Measurements from ENCODE around the gene ZNF302.
"Not testable (repeated sequence)": the region's sequence is repeated elsewhere in the genome, so short reads cannot be mapped to it uniquely, and the experiment has no call there.

Gene ZNF302

GRCh38 chr19:34673590-34673989 lies 3.9 kb upstream of the ZNF302 start:
- no peak for FAIRE-seq

DNA sequence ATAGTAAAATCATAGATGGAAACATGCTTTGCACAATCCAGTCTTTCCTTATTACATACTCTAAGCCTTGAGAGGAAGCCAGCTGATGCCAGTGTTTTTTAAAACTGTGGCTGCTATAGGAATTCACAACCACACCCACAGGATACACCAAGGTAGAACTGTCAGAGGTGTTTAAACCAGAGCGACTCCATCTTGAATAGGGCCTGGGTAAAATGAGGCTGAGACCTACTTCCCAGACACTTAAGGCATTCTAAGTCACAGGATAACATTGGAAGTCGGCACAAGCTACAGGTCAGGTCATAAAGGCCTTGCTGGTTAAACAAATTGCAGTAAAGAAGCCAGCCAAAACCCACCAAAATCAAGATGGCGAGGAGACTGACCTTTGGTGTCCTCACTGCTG lies 2.2 kb upstream of the ZNF302 start:
- no peak for FAIRE-seq

DNA sequence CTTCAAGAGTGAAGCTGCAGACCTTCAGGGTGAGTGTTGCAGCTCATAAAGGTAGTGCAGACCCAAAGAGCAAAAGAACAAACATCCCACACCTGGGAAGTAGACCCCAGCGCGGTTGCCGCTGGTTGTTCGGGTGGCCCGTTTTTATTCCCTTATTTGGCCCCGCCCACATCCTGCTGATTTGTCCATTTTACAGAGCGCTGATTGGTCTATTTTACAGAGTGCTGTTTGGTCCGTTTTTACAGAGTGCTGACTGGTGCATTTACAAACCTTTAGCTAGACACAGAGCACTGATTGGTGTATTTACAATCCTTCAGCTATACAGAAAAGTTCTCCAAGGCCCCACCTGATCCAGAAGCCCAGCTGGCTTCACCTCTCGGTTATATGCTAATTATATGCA lies 1.6 kb upstream of the ZNF302 start:
- FAIRE-seq = no peak

GRCh38 chr19:34676697-34677385 lies 637 bp upstream of the ZNF302 start, which contains the start of gene SCGB2B2:
Gene SCGB2B2 (minus strand): TSS chr19:34677159. CDS start chr19:34594563, 82,596 bp downstream.
- no peak for FAIRE-seq

DNA sequence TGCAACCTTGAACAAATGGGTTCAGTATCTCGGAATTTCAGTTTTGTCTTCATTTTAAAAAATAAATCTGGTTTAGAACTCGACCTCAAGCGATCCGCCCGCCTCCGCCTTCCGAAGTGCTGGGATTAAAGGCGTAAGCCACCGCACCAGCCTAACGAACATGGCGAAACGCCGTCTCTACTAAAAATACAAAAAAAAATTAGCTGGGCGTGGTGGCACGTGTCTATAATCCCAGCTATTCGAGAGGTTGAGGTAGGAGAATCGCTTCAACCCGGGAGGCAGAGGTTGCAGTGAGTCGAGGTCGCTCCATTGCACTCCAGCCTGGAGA lies 571 bp downstream of the ZNF302 start:
- FAIRE-seq = no peak

DNA sequence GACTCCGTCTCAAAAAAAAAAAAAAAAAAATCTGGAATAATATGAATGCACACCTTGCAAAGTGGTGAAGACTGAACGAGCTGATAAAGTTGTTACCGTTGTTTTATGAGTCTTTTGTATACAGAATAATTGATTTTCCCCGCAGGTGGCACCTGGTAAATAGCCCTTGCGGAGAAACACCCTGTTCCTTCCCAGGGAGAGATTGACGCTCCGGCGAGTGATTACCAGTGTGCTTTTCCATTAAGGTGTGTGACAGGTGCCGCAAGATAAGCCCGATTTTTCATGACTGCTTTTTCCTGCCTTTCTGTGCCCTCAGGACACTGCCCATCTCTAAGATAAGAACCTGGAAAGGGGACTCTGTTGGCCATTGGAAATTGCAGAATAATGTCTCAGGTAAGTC lies 943 bp downstream of the ZNF302 start:
- no peak for FAIRE-seq

DNA sequence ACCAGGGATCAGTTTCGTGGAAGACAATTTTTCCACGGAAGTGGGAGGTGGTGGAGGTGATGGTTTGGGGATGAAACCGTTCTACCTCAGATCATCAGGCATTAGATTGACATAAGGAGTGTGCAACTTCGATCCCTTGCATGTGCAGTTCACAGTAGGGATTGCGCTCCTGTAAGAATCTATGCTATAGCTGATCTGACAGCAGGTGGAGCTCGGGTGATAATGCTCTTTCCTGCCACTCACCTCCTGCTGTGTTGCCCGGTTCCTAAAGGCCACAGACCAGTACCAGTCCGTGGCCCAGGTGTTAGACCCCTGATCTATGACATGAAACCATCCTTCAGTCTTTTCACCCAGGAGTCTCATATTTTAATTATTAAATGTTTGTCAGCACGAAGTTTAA lies 4.0 kb downstream of the ZNF302 start:
- no peak for FAIRE-seq

GRCh38 chr19:34685266-34685665 lies 7.8 kb downstream of the ZNF302 start:
- not testable (repeated sequence) for FAIRE-seq

DNA sequence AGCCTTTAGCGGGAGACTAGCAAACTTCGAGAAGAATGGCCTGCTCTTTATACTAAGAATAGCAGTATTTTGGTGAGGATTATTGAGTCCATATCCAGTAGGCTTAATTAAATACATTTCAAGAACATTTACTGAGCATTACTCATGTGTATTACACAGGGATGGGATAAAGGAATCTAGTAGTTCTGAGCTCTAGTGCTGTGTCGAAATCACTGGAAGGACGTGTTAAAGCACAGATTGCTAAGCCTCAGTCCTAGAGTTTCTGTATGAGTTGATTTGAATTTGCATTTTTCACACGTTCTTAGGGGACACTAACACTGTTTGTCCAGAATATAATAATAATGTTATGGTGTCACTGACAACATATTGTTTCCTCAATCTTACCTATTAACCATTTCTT lies 9.0 kb downstream of the ZNF302 start:
- no peak for FAIRE-seq

DNA sequence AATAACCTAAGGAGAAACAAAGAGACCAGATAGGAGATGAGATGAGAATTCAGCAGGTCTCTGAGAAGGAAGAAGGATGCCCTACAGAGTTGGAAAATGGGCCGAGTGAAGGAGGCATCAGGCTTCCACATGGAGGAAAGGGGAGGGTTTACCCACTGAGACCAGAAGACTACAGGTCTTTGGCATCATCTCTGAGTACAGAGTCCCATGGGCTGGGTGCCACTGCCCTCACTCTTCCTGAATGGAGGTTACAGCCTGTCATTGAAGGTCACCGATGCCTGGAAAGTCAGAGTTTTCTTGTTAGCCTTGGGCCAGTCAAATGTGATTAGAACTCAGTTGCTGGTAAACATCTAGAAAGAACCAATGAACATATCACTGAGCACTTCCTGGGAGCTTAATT lies 9.9 kb downstream of the ZNF302 start:
- no peak for FAIRE-seq

- no peak for FAIRE-seq
Observed at GRCh38 chr19:34688592-34688991, 11.1 kb downstream of the ZNF302 start.

DNA sequence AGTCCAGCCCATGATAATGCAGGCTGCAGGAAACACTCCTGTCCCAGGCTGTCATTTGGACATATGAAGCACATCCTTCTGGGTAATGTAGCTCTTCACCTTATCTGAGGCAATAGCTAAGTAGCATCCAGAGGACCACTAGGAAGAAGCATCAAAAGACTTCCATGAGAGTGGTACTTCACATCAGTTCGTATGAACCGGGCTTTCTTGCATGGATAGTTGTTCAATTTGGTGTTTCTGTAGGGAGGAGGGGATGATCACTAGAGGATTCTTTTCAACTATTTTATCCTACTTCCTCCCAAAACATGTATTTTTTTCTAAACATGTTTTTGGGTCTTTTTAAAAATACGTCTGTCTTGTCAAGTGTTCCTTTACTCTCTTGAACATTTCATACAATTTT lies 12.9 kb downstream of the ZNF302 start:
- FAIRE-seq = no peak

GRCh38 chr19:34692549-34692948 lies 15.1 kb downstream of the ZNF302 start:
- FAIRE-seq = no peak

DNA sequence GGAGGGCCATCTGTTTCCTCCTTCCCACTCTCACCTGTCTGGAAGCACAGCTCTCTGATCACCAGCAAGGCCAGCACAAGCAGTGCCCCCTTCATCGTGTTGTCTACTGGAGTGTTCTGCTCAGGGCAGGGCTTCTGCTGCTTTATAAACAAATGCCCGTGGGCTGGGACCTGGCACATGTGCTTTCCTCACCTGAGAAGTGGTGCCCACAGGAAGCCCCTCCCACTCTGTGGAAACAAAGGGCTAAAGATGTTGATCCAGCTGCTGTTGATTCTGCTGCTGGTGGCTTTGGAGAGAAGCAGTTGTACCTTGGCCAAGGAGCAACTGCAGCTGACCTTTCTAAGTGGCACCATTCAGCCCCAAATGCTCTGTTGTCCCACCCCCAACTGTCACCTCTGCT lies 30.2 kb downstream of the ZNF302 start:
- FAIRE-seq = no peak

GRCh38 chr19:34711890-34712289 lies 34.4 kb downstream of the ZNF302 start:
- FAIRE-seq = no peak

DNA sequence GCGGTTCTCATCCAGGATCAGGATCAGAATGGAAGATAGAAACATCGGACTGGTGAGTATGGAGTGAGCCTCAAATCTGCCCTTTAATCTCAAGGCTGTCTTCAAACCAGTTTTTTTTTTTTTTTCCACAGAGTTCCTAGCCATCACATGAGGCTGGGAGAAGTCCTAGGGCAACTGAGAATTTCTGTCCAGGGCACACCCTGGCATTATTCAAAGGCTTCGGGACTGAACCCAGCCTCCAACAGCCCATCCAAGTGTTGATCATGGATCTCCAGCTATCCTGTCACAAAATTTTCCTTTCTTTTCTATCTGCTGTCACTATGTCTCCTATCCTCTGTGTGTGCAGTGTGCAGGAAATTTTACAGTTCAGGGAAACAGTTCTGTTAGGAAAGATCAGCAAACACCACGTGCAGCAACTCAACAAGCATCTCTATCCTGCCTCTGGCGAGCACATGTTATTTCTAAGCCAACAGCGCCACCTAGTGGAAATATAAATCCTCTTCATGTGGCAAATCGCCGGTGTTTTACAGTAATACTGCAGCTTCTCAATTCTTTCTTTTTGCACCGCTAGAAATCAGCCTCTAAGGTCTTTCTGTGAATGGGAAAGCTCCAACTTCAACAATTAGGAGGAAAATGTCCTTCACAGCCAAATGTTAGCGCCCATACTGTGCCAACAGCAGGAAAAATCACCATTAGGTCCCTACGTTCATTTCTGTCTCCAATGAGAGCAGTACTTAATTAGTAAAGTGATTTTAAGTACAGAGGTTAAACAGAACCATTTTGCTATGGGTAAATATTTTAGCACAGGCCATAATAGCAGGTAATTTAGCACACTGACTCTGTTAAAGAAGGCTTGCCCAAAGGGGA lies 35.1 kb downstream of the ZNF302 start:
- FAIRE-seq = peak; percentile 62

DNA sequence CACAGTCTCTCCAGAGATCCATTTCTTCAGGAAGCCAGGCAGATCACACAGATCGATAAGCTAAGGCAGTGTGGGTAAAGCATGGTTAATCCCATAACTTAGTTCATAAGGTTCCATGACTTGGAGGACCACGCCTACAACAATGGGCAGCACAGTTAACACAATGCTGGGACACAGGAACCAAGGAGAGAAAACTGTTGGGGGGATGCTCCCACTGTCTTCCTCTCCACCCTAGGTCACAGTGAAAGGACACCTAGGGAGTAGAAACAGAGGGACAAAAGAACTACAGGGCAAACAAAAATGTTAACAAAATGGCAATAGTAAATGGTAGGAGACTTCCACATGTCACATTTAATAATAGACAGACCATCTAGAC lies 35.8 kb downstream of the ZNF302 start:
- FAIRE-seq = no peak

DNA sequence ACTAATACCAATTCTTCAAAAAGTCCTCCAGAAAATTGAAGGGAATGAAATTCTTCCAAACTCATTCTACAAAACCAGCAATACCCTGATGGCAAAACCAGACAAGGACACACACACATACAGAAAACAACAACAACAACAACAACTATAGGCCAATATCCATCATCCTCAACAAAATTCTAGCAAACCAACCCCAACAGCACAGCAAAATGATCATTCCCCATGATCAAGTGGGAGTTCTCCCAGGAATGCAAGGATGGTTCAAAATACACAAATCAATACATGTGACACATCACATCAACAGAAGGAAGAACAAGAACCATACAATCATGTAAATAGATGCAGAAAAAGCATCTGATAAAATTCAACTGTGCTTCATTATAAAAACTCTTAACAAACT lies 37.9 kb downstream of the ZNF302 start:
- no peak for FAIRE-seq

GRCh38 chr19:34722353-34722752 lies 44.9 kb downstream of the ZNF302 start:
- FAIRE-seq = no peak

DNA sequence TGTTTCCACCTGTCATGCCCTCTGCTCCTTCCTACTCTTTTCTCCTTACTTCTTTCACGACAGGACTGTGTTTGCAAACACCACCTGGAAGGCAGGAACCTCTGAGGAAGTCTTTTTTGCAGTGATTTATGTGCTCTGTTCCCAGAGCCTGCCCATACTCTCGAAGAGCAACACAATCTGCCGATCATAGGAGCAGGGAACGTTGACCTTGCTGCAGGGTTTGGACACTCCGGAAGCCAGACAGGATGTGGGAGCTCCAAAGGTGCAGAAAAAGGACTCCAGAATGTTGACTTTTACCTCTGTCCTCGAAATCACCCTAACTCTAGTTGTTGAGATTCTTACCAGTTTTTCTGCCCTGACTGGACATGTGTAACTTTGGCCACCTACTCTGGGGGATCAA lies 47.9 kb downstream of the ZNF302 start:
- FAIRE-seq = no peak

DNA sequence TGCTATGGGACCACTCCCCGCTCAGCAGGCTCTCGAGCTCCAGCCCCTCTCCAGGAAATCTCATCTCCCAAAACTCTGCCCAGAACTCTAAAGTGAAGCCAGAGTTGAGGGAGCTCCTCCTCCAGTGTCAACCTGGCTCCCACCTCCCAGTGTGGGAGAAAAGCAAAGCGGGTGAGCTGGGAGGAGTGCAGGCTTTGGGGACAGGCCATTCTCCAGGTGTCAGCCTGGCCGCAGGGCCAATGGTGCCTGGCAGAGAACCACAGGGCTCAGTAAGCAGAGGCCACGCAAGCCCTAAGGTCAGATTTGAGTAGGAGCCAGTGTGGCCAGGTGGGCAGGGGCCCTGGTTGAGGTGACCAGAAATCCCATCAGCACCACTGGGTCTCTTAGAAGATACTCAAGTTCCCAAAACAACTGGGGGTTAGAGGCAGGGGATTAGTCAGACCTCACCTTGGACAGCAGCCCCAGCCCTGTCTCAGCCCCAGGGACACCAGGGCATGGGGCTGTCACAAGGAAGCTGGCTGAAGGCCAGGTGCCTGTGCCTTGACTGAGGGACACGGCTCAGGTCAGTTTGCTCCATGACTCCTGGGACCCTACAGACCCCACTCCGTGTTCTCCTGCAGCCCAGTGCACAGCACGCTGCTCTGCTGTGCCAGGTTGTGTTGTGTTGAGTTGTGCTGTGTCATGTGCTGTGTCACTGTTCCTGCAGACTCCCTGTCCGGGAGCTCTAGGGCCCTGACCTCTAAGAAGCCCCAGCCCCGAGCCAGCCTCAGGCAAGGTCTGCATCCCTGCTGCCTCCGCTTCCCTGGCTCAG lies 53.7 kb downstream of the ZNF302 start:
- FAIRE-seq = no peak

GRCh38 chr19:34731964-34732363 lies 54.5 kb downstream of the ZNF302 start:
- no peak for FAIRE-seq

DNA sequence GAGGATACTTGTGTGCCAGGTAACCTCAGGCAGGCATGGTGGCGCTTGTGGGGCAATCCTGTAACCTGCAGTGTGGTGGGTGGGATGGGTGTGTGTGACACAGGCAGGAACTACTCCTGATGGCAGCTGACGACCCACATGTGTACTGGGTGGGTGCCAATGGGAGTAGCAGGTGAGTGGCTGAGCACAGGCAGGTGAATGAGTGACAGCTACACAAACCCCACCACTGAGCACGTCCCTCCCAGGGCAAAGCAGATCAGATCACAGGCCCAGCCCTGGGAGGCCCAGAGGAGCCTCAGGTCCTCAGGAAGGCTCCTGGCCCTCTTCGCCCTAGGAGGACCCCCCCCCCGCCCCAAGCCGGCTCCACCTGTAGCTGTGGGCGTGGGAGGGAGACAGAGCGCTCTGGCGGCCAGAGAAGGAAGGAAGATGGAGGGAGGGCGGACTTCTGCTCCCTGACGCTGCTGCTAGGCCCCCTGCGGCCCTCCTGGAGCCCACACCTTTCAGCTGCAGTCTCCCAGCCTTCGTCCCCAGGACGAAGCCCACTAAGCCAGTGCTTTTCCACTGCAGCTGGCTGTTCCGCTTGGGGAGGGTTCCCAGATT lies 55.2 kb downstream of the ZNF302 start:
- no peak for FAIRE-seq

All from G401.6 (cell line).